ENCODE measurements around the gene PLXNA1.

PLXNA1 gene

DNA sequence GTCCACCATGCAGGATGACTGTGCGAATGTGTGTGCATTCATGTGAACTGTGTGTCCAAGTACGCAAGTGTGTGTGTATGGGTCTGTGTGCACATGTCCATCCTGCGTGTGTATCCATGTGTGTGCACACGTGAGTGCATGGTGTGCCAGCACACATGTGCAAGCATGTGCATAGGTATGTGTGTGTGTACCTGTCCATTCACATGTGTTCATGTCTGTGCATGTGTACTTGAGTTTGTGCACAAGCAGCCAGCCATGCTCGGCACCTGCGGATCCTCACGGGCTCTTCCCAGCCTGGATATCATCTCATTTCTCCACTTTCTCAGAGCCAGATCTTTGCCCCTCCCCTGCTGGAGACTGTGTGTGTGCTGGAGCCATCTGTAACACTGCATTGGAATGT, 18.7 kb upstream of the PLXNA1 start:
- H3K27ac ChIP-seq = no peak overlapping the region
- no peak for DNase-seq (ENCODE audit: low read depth, low spot score)

DNA sequence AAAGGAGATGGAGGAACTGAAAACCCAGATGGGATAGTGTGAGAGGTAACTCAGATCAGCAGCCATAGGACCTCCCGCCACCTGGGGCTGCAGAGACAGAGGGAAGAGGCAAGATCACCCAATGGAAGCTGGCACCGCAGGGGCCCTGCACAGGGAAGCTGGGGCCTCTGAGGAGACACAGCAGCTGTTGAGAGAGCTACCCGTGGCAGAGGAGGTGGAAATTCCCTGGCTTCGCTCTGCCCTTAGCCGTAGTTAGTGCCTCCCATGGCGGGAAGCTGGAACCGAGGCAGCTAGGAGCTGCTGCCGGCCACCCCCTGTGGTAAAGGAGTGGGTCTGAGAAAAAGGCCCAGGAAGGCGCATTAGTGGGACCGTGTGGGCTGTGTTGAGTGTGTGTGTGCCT, 18.0 kb upstream of the PLXNA1 start:
- H3K27ac ChIP-seq = no peak overlapping the region
- no peak for DNase-seq (ENCODE audit: low read depth, low spot score)

DNA sequence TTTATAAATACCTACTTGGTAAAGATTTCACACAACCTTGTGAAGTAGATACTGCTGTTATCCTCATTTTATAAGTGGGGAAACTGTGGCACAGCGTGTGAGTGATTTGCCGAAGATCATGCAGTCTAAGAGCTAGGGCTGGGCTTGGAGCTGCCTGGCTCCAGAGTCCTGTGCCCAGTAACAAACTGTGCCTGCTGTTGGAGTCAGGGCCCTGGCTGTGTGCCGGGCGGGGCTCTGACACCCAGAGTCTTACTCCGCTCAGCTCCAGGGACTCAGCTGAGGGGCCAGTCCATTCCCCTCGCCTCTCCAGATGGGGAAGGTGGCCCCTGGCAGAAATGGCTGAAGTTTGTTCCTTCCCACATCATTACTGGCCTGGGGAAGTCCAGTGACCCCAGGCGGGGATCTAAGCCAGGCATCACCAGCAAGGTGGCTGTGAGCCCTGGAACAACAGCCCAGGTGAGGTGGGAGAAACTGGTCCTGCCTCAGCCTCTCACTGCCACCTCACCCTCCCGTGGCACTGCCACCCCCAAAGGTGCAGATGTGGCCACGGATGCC, 17.3 kb upstream of the PLXNA1 start:
- H3K27ac ChIP-seq = no peak overlapping the region
- no peak for DNase-seq (ENCODE audit: low read depth, low spot score)

DNA sequence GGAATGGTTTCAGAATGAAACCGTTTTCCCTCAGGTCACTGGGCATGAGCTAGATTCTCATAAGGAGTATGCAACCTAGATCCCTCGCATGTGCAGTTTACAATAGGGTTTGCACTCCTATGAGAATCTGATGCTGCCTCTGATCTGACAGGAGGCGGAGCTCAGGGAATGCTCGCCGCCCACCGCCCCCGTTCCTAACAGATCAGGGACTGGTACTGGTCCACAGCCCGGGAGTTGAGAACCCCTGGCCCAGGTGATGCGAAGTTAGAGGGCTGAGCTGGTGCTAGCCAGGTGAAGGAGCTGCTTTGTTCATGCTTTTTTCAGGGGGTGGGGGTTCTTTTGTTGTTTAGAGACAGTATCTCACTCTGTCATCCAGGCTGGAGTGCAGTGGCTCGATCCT, 15.5 kb upstream of the PLXNA1 start:
- no peak overlapping the region for H3K27ac ChIP-seq
- no peak for DNase-seq (ENCODE audit: low read depth, low spot score)

DNA sequence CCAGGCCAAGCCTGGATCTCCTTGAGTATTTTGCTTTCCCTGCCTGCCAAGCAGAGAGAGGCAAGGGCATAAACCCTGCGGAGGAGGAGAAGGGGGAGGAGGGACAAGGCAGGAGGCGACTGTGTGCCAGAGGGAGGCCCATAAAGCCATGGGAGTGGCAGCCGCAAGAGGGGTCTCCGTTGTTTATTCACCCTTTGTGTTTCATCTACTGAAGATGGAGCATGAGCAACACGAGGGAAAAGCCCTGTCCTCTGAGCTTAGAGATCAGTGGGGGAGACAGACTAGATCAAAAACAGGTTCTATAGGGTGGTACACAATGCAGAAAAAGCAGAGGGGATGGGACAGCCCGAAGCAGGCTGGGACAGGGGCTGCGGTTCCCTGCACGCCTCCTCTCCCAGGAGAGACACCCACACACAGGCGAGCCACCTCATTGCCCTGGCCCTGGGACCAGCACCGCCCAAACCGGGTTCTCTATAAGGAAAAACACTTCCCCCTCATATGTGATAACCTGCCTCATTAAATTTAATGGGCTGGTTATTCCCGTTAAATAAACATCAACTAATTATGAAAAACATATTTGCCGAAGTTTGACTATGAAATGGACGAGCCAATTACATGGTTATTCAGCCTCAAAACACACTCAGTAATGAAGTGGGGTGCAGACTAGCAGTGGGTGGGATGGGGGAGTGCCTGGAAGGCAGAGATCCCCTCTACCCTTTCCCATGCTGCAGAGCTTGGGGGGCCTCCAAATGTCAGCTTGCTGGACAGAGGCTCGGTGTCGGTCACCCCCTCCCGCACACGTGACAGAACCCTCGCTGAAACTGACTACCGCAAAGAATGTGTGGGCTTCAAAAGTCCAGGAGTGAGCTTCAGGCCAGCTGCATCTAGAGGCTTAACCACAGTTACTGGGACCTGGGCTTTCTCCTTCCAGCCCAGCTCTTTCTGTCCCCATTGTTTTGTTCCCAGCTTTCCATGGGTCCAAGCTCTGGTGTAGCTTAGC, 14.2 kb upstream of the PLXNA1 start:
- no peak overlapping the region for H3K27ac ChIP-seq
- no peak for DNase-seq (ENCODE audit: low read depth, low spot score)

DNA sequence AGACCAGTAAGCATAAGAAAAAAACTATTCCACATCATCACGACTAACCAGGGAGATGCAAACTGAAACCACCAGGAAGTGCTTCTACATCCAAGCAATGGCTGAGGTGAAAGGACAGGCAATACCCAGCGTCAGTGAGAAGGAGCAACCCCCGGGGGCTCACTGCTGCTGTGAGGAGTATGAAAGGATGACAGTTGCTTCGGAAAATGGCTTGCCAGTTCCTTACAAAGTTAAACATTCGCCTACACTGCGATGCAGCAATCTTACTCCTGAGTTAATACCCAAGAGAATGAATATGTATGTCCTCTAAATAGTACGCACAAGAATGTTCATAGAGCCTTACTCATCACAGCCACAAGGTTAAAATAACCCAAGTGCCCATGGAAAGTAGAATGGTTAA, 13.3 kb upstream of the PLXNA1 start:
- H3K27ac ChIP-seq = no peak overlapping the region

DNA sequence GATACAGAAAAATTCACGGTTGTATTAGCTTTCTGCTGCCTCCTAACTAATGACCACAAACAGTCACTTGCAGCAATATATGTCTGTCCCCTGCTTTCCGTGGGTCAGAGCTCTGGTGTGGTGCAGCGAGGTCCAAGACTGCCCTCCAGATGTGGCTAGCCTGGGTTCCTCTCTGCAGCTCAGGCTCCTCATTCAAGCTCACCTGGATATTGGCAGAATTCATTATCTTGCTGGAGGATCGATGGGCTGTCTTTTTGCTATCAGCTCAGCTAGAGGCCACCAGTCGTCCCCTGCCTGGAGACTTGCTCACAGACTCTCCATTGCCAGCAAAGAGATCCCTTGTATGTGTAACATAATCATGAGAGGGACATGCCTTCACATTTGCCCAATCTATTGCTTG, 12.8 kb upstream of the PLXNA1 start:
- H3K27ac ChIP-seq = no peak overlapping the region
- no peak for DNase-seq (ENCODE audit: low read depth, low spot score)

More for the DNA sequence above, 13.3 kb upstream of the PLXNA1 start:
- no peak for DNase-seq (ENCODE audit: low read depth, low spot score)

DNA sequence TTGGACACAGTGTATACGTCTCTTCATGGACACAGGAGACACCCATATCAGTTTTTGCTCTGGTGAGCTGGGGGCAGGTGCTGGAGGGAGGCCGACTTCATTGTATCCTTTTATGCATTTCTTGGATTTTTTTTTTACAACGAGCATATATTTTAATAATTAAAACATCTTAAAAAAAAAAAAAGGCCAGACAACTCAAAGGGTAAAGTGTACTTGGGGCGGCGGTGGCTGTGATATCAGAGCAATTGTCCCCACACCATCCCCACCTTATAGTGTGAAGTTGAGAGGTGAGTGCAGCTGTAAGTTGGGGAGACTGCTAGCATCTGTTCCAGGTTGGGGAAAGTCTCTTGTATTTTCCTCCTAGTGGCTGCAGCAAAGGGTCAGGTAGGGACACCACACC, 12.0 kb upstream of the PLXNA1 start:
- no peak overlapping the region for H3K27ac ChIP-seq
- no peak for DNase-seq (ENCODE audit: low read depth, low spot score)

DNA sequence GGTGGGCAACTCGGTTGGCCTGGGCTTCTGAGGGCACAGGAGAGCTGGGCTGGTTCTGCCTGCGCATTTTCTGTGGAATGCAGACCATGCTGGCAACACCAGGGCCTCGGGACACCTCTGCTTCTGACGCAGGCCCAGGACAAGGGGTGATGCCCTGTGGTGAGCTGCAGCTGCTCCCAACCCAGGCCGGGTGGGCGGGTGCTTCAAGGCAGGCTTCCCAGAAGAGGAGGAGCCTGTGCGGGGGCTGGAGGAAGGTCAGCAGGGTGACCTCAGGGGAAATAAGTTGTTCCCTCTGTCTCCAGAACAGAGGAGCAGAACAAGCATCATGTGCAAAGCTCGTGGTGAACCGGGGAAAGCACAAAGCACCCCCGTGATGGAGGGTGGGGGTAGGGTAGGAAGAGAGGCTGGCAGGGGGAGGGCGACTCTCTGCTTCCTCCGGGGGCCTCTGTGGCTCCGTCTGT, 11.0 kb upstream of the PLXNA1 start:
- H3K27ac ChIP-seq = no peak overlapping the region
- DNase-seq (ENCODE audit: low read depth, low spot score) = no peak

DNA sequence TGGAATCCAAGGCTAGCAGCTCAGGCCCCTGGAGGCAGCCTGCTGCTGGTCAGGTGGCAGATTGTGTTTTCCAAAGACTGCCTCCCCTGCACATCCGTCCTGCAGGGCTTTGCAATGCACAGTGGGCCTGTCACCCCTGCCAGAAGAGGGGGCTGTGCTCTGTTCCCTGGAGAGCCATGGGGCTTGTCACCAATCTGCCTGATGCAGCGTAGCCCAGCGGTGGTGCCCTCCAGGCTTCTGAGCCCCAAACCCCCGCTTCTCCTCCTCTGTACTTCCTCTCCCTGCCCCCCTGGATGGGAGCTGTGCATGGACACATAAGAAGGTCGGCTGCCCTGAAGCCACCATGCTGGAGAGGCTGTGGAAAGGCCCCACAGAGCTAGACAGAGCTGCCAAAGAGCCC, 10.0 kb upstream of the PLXNA1 start:
- no peak overlapping the region for H3K27ac ChIP-seq
- no peak for DNase-seq (ENCODE audit: low read depth, low spot score)

DNA sequence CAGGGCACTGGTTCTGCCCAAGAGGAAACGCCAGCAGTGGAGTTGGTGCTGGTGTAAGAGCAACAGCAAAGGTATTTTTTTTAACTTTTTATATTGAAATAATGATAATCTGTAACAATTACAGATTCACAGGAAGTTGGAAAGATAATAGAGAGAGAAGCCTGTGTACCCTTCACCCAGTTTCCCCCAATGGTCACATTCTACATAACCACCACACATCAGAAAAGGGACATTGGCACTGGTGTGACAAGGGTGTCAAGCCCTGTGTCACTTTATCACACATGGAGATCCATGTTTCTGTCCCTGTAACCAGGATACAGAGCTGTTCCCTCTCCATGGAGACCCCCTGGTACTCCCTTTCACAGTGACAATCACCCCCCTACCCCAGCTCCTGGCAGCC, 9.1 kb upstream of the PLXNA1 start:
- H3K27ac ChIP-seq = no peak overlapping the region
- DNase-seq (ENCODE audit: low read depth, low spot score) = no peak

DNA sequence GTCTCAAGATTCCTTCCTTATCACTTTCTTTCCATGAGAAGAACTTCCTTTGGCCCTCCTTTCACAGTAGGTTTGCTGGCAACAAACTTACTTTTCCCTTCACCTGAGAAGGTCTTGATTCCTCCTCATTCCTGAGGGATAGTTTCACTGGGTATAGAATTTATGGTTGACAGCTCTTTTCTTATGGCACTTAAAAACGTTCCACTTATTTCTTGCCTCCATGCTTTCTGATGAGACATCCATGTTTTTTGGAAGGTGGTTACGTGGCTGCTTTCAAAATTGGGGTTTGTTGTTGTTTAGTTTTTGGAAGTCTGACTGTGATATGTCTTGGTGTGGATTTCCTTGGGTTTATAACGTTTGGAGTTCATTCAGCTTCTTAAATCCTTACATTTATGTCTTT, 8.2 kb upstream of the PLXNA1 start:
- no peak overlapping the region for H3K27ac ChIP-seq
- no peak for DNase-seq (ENCODE audit: low read depth, low spot score)

DNA sequence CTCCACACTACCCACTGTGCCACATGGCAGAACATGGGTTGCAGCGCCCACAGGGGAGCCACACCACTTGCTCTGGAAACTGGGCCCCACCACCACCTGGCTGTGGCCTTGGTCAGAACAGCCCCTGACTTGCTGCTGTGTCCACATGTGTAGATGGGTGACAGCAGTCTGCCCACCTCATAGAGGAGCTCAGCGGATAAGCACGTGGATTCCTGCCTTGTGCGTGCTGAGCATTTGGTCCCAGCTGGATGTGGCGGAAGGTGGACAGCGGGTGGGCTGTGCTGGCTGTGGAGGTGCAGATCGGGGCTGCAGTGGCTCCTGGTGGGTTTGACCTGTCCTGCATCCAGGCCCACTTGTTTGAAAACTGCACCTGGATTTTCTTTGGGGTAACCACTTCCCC, 6.0 kb upstream of the PLXNA1 start:
- no peak for DNase-seq (ENCODE audit: low read depth, low spot score)
- H3K27ac ChIP-seq = no peak overlapping the region

DNA sequence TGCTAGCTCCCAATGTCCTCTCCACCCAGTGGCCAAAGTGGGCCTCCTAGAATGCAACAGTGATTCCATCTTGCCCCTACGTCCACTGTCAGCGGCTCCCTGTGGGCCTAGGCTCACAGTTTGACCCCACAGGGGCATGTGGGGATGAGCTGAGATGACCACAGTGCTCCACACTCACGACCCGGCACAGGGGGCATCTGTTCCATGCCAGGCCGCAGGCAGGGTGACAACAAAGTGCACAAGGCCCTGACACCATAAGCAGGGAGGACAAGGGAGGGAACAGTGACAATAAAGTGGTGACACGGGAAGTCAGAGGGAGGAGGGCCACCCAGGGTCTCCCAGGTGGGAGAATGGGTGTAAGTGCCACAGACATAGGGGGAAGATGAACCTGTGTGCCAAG, 5.1 kb upstream of the PLXNA1 start:
- no peak overlapping the region for H3K27ac ChIP-seq
- DNase-seq (ENCODE audit: low read depth, low spot score) = no peak

DNA sequence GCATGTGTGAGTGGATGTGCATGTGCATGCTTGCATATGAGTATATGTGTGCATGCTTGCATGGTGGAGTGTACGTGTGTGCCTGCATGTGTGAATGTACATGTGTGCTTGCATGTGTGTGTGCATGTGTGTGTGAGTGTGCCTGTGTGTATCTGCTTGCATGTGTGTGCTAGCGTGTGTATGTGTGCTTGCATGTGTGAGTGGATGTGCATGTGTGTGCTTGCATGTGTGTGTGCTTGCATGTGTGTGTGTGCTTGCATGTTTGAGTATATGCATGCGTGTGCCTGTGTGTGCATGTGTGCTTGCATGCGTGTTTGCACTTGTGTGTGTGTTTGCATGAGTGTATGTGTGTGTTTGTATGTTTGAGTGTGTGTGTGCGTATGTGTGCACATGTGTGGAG, 4.6 kb upstream of the PLXNA1 start:
- DNase-seq (ENCODE audit: low read depth, low spot score) = no peak
- H3K27ac ChIP-seq = no peak overlapping the region

DNA sequence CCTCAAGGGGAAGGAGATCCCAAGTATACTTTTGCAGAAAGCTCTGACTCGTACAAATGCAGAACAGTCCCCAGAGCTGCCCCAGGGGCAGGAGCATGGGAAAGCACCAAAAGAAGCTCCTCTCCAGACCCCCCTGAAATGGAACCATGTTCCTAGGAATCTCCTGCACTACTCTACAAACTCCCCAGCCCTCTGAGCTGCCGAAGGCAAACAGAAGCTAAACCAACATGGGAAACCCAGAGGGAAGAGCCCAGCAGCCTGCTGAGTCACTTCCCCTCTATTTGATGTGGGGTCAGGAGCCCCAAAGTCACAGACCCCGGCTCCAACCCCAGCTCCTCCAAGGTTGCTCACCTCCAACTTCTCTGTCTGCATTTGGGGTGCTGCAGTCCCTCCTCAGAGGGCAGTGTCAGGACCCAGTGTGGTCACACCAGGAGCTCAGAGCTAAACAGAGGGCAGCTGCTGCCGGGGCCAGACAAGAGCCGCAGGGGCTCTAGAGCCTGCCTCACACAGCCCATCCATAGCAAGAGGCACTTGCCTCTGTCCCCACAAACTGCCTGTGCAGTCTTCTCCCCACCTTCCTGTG, 3.8 kb upstream of the PLXNA1 start:
- DNase-seq (ENCODE audit: low read depth, low spot score) = no peak
- no peak overlapping the region for H3K27ac ChIP-seq

DNA sequence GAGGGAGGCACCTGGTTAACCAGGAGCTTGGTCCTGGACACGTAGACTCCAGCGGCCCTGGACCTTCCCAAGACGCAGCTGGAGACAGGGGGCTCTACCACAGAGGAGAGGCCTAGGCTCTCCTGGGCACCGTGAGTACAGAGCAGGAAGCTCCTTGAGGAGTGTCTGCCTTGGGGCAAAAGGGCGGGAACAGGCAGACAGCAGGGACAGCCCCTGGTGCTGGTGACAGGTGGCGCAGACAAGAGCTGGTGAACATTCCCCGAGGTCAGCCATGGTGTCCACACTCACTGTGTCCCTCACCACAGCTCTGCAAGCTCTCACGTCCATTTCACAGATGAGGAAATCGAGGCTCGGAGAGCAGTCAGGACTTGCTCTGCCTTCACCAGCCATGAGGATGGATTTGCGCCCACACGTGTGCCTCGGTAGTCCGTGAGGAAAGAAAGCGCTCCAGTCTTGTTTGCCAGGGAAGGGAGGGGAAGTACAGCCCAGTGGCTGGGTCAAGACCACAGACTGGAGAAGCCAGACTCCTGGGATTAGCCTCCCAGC, 2.6 kb upstream of the PLXNA1 start:
- H3K27ac ChIP-seq = no peak overlapping the region
- no peak for DNase-seq (ENCODE audit: low read depth, low spot score)

DNA sequence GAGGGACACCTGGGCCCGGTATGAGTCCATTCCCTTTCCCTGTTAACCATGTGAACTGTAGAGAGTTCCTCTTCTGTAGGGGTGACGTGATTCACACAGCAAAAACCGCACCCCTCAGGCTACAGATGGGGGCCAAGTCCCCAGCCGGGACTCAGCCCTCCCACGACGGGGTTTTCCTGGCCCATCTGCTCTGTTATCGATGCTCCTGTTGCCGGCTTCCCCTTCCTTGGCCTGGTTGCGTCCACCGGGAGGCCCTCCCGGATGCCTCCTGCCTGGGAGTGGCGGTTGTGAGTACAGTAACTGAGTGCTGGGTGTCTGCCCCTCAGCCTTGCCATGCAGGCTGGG, 817 bp upstream of the PLXNA1 start:
- DNase-seq (ENCODE audit: low read depth, low spot score) = no peak

DNA sequence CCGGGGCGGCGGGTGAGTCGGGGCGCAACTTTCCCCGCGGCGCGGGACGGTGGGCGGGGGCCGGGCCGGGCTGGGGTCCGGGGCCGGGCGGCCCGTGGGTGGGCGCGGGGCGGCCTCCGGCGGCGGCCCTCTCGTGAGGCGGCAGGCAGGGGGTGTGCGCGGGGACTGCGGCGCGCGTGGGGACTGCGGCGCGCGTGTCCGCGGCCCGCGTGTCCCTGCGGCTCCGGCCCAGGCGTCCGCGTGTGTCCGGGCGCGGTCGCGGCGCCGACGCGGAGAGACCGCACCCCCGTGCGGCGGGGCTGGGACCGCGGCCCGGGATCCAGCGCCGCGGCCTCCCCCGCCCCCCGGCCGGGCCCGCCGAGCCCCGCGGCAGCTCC, 349 bp downstream of the PLXNA1 start:
- H3K27ac ChIP-seq = peak overlapping the region; percentile 38
- no peak for DNase-seq (ENCODE audit: low read depth, low spot score)

More for the DNA sequence above, 817 bp upstream of the PLXNA1 start:
- peak overlapping the region; percentile 21 for H3K27ac ChIP-seq

DNA sequence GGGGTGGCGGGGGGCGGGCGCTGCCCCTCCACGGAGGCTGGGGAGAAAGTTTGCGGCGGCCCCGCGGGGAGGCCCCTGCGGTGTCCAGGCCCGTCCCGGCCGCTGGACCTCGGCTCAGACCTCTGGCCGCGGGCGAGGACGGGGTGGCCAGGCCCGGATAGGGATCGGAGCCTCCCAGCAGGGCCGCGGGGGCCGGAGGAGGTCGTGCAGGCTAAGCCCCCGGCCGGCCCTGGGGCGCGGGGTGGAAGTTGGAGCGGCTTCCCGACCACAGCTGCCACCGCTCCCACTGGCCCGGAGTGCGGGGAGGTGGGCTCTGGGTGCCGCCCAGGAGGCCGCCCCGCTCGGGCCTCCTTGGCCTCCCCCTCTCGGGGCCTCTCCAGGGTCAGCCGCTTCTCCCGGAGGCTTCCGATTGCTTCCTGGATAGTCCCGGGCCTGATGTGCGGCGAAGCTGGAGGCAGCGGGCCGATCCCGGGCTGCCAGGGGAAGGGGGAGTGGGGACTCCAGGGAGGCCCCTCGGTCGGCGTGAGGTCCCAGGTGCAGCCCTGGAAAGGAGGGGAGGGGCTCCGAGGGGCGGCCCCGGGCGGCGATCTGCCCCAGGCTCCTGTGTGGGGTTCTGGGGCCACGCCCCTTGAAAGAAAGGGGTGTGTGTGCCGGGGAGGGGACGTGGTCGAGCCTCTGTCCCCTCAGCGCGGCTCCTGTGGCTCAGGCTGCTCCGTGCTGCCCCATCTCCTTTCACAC, 907 bp downstream of the PLXNA1 start:
- H3K27ac ChIP-seq = peak overlapping the region; percentile 38
- DNase-seq (ENCODE audit: low read depth, low spot score) = no peak

All from epithelial cell of prostate (primary cell).